SU-DHL-6 (cell line): Measurements from ENCODE around the gene ASB16.

Experiments used
- H2AFZ ChIP-seq: fragments of 200-600 bp; sonication (generic); 2 replicates; pipeline ENCODE4 v1.6.1; 2014; ENCODE audit warnings: low read depth, mild to moderate bottlenecking, moderate library complexity, mixed read lengths, antibody characterized with exemption, low read length; ENCODE audit not compliant: severe bottlenecking
- H3F3A ChIP-seq: fragments of 200-600 bp; shearing (Covaris generic); 2 replicates; pipeline ENCODE4 v1.6.0; 2016; ENCODE audit warnings: antibody characterized with exemption, mild to moderate bottlenecking; ENCODE audit not compliant: insufficient read depth
- H3K27ac ChIP-seq: fragments of 200-600 bp; sonication (generic); 2 replicates; pipeline ENCODE4 v1.5.1; 2016; ENCODE audit warnings: low read depth, mild to moderate bottlenecking, low read length, moderate library complexity, mixed read lengths
- H3K27me3 ChIP-seq: fragments of 200-600 bp; sonication (generic), shearing (Covaris generic); 2 replicates; pipeline ENCODE4 v1.6.0; 2014; ENCODE audit warnings: mild to moderate bottlenecking, low read length
- H3K36me3 ChIP-seq: fragments of 200-600 bp; sonication (generic); 2 replicates; pipeline ENCODE4 v1.6.1; 2014; ENCODE audit warnings: mild to moderate bottlenecking, low read length, mixed read lengths
- H3K4me2 ChIP-seq: fragments of 300-600, 200-600 bp; shearing (Covaris generic), sonication (generic); 2 replicates; pipeline ENCODE4 v1.6.0; 2014; ENCODE audit warnings: low read length, low read depth, mild to moderate bottlenecking; ENCODE audit not compliant: poor library complexity, severe bottlenecking
- H3K4me3 ChIP-seq: fragments of 200-600 bp; sonication (generic); 2 replicates; pipeline ENCODE4 v1.5.1; 2014; ENCODE audit warnings: antibody characterized with exemption, low read length, mild to moderate bottlenecking, mixed read lengths; ENCODE audit not compliant: insufficient read depth, poor library complexity, severe bottlenecking
- H3K79me2 ChIP-seq: fragments of 200-600 bp; sonication (generic); 2 replicates; pipeline ENCODE4 v1.6.1; 2014; ENCODE audit warnings: mild to moderate bottlenecking, low read length, moderate library complexity; ENCODE audit not compliant: insufficient read depth
- H3K9ac ChIP-seq: fragments of 200-600 bp; sonication (generic); 2 replicates; pipeline ENCODE4 v1.7.0; 2014; ENCODE audit warnings: mild to moderate bottlenecking, low read length
- H3K9me2 ChIP-seq: fragments of 200-600 bp; sonication (generic); replicated peaks from 2 replicates; pipeline ENCODE4 v1.6.1; 2014; ENCODE audit warnings: low read length; ENCODE audit not compliant: insufficient read depth
- H3K9me3 ChIP-seq: fragments of 200-600 bp; sonication (generic); 2 replicates; pipeline ENCODE4 v1.6.1; 2014; ENCODE audit warnings: low read length, mixed read lengths; ENCODE audit not compliant: insufficient read depth
- H4K20me1 ChIP-seq: fragments of 200-600 bp; sonication (generic); 2 replicates; pipeline ENCODE4 v1.6.1; 2014; ENCODE audit warnings: low read depth, mild to moderate bottlenecking, antibody characterized with exemption, low read length, moderate library complexity, mixed read lengths
- EZH2phosphoT487 ChIP-seq: fragments of 200-600 bp; sonication (generic), shearing (Covaris generic); conservative IDR thresholded peaks from 2 replicates; pipeline ENCODE4 v1.6.1; 2018; ENCODE audit warnings: mild to moderate bottlenecking, antibody characterized with exemption, low read length, moderate library complexity, mixed read lengths
- TF ChIP-seq, protein P1 (sequence below): fragments of 200-600 bp; sonication (generic); IDR thresholded peaks from one replicate; pipeline ENCODE4 v1.5.1; 2017; ENCODE audit warnings: antibody characterized with exemption, mild to moderate bottlenecking, low read length, moderate library complexity; ENCODE audit not compliant: insufficient read depth, poor library complexity, severe bottlenecking

ASB16 gene

DNA sequence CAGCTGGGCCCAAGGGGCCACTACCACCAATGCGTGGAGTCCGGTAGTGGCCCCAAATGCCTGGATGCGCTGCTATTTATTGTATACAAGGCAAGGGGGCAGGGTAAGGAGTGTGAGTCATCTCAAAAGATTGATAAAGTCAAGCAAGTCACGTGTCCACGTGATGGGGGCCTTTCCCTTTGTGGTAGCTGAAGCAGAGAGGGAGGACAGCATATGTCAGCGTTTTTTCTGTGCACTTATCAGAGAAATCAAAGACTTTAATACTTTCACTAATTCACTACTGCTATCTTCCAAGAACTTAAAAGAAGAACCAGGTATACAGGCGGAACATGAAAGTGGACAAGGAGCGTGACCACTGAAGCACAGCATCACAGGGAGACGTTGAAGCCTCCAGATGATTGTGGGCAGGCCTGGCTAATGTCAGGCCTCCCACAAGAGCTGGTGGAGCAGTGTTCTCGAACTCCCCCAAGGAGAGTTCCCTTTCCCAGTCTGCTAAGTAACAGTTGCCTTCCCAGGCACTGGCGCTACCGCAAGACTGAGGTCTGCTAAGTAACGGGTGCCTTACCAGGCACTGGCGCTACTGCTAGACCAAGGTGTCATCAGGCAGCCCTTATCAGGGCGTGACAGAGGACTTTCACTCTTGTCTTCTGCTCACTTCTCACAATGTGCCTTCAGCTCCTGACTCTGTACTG is 10.8 kb upstream of the ASB16 start:
- Histone ChIP-seq H3K27ac (no peak overlapping the region), H4K20me1 (no peaks in the 10 kb centered on the region), H2AFZ (no peak overlapping the region), H3K36me3 (no peaks in the 10 kb centered on the region), H3K9me3 (no peaks in the 10 kb centered on the region), H3K9me2 (no peaks in the 10 kb centered on the region), H3F3A (no peaks in the 10 kb centered on the region), H3K27me3 (no peaks in the 10 kb centered on the region), H3K79me2 (no peaks in the 10 kb centered on the region), H3K9ac (no peak overlapping the region), H3K4me3 (no peak overlapping the region), H3K4me2 (no peak overlapping the region)
- TF ChIP-seq EZH2phosphoT487, result no peak
- TF ChIP-seq, protein P1, sequence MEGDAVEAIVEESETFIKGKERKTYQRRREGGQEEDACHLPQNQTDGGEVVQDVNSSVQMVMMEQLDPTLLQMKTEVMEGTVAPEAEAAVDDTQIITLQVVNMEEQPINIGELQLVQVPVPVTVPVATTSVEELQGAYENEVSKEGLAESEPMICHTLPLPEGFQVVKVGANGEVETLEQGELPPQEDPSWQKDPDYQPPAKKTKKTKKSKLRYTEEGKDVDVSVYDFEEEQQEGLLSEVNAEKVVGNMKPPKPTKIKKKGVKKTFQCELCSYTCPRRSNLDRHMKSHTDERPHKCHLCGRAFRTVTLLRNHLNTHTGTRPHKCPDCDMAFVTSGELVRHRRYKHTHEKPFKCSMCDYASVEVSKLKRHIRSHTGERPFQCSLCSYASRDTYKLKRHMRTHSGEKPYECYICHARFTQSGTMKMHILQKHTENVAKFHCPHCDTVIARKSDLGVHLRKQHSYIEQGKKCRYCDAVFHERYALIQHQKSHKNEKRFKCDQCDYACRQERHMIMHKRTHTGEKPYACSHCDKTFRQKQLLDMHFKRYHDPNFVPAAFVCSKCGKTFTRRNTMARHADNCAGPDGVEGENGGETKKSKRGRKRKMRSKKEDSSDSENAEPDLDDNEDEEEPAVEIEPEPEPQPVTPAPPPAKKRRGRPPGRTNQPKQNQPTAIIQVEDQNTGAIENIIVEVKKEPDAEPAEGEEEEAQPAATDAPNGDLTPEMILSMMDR, result no peak

DNA sequence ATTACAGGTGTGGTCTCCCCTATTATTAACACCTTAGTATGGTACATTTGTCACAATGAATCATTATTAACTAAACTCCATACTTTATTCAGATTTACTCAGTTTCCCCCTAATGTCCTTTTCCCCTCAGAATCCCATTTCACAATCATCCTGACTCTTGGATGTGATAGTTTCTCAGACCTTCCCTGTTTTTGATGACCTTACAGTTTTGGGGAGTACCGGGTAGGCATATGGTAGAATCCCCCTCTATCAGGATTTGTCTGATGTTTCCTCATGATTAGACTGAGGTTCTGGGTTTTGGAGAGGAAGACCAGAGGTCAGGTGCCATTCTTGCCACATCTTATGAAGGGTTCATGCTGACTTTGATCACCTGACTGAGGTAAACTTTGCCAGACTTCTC is 6.0 kb upstream of the ASB16 start:
- Histone ChIP-seq H4K20me1 (no peaks in the 10 kb centered on the region), H3K9me3 (no peaks in the 10 kb centered on the region), H3F3A (no peaks in the 10 kb centered on the region), H3K4me3 (no peak overlapping the region), H3K4me2 (no peak overlapping the region), H3K36me3 (no peaks in the 10 kb centered on the region), H3K79me2 (no peaks in the 10 kb centered on the region), H3K27me3 (no peaks in the 10 kb centered on the region), H3K9me2 (no peaks in the 10 kb centered on the region), H2AFZ (no peak overlapping the region), H3K9ac (no peak overlapping the region), H3K27ac (no peak overlapping the region)
- TF ChIP-seq, protein P1, result no peak

DNA sequence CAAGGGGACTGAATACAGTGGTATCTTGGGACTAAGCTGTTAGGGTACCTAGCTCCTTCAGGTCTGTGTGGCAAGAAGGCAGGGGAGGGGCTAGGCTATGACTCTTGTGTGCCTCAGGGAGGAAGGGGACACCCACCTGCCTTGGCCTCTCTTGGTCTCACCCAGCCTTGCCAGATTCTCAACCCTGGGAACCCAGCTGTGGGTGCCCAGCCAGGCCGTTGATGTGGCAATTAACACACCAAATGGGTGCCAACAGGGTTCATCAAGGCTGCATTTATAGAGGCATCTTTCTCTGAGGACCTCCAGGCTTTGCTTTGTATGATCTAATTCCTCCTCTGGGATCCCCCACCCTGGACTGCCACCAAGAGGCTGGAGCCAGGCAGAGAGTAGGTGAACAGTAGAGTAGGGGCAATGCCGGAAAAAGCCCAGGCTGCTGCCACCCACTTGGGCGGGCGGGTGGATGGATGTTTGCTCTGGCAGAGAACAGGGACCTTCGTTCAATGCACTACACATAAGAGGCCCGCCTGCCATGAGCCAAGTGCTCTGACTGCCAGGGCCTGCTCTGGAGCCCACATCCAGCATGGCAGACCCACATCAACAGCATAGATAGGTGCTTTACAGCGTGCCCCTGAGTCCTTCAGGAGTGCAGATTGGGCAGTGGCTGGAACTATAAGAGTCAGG is 3.2 kb upstream of the ASB16 start:
- H3K27me3 ChIP-seq, result no peaks in the 10 kb centered on the region
- H3K4me3 ChIP-seq, result no peak overlapping the region
- H3K9me2 ChIP-seq, result no peaks in the 10 kb centered on the region
- H3K9ac ChIP-seq, result no peak overlapping the region
- H4K20me1 ChIP-seq, result no peaks in the 10 kb centered on the region
- H3K36me3 ChIP-seq, result no peaks in the 10 kb centered on the region
- H2AFZ ChIP-seq, result no peak overlapping the region
- H3K79me2 ChIP-seq, result no peaks in the 10 kb centered on the region
- TF ChIP-seq, protein P1, result no peak
- TF ChIP-seq EZH2phosphoT487, result no peak
- no peak overlapping the region for H3K27ac ChIP-seq
- H3F3A ChIP-seq, result no peaks in the 10 kb centered on the region
- no peaks in the 10 kb centered on the region for H3K9me3 ChIP-seq
- no peak overlapping the region for H3K4me2 ChIP-seq
